ENCODE results near the gene INPP4A. TPM values are rescaled to one million over a fixed set of nuclear protein-coding genes. Genes with fewer than 3 reads are reported as not detected.

INPP4A gene
- total and polyA plus RNA-seq, 10 of the 15 experiments (the other 5 are each of a cell fraction or from before 2014, with no cell fraction given), result 4.7 to 62.3 (median 36.9) TPM

DNA sequence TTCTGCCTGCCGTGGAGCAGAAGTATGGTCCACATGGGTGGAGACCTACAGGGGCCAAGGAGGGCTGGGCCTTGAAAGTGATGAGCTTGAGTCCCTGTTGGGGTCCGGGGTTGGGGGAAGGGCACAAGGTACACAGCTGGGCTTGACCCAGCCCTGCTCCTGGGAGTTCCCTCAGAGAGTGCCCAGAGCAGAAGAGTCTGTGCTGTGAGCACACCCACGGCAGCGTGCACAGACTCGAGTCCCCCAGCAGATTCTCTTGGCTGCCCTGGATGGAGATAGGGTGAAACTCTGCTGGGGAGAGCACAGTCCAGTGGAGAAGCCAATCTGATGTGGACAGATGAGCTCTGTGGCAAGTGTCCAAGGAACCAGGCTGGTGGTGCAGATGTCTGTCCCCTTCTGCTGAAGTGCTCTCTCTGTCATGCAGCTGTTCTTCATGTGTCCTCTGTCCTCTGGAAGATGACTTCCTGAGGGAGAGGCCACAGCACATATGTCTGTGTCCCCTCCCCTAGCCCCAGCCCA, 27.5 kb downstream of the INPP4A start:
- H3K79me2 ChIP-seq (ENCODE audit: control insufficient read depth, insufficient read depth, low read length), result peaks cover 89% of the 10 kb centered on the region
- intact Hi-C loops (cut with micrococcal nuclease; ENCODE audit: unreplicated experiment), result no loop called here
- BruUV-seq (replicated peaks), result no TSS peak
- SMC1A ChIA-PET (ENCODE audit: uncharacterized antibody, unreplicated experiment), result interaction anchor here (0.9 to 28.2 kb wide), 9 partner anchors 9 to 246 kb away, joined by 3 to 816 read pairs (median 5); partner anchors contain the start of gene INPP4A
- RAD21 ChIA-PET (ENCODE audit: unreplicated experiment), result interaction anchor here (0.6 to 11.0 kb wide), 7 partner anchors 5 to 491 kb away, joined by 3 to 200 read pairs (median 32); no protein-coding TSS in a partner anchor
- no peaks in the 10 kb centered on the region; a peak in 1 of 4 replicates for H3K27me3 ChIP-seq (replicated peaks in 1 of 2; ENCODE audit: control insufficient read depth in 2 of 2, insufficient read depth in 2 of 2, low read length in 1 of 2)
- H3K9me3 ChIP-seq (replicated peaks; ENCODE audit: control insufficient read depth, insufficient read depth, low read length), result no peaks in the 10 kb centered on the region
- H3K27ac ChIP-seq (ENCODE audit: control insufficient read depth, insufficient read depth), result peak overlapping the region; percentile 88
- no peak overlapping the region for H3K4me3 ChIP-seq
- in situ Hi-C loops (cut with MboI), result no loop called here
- POLR2A ChIA-PET, result interaction anchor here (0.5 to 27.0 kb wide), 5 partner anchors 9 to 31 kb away, joined by 4 to 545 read pairs (median 7); no protein-coding TSS in a partner anchor
- CTCF ChIA-PET, result interaction anchor here (1.1 to 3.7 kb wide), 8 partner anchors 8 to 97 kb away, joined by 3 to 20 read pairs (median 8); no protein-coding TSS in a partner anchor
- 97% methylated on average over 5 of the region's 5 CpGs for WGBS (ENCODE audit: insufficient coverage, insufficient replicate concordance, low lambda C conversion rate, missing lambda C conversion rate)
- no peak for ATAC-seq
- FAIRE-seq, result no peak
- no peaks in the 10 kb centered on the region for H4K20me1 ChIP-seq (ENCODE audit: control insufficient read depth, insufficient read depth)
- peaks cover 92% of the 10 kb centered on the region for H3K4me1 ChIP-seq (ENCODE audit: control insufficient read depth, insufficient read depth, low read length)
- H3K9ac ChIP-seq (ENCODE audit: control insufficient read depth, insufficient read depth, low read length), result peak overlapping the region; percentile 39; the same call in 1 of the 2 replicates
- peak overlapping the region; percentile 21; the same call in 1 of the 2 replicates for H3K4me2 ChIP-seq (ENCODE audit: control insufficient read depth, insufficient read depth)
- peaks cover 5 to 16% of the 10 kb centered on the region in 2 experiments; a peak in 2 of 4 replicates for H3K36me3 ChIP-seq (ENCODE audit: control insufficient read depth in 2 of 2, insufficient read depth in 2 of 2, low read length in 1 of 2)
- H2AFZ ChIP-seq (ENCODE audit: control insufficient read depth, low read depth, low read length), result no peak overlapping the region
- DNase-seq (ENCODE audit: low read depth, low spot score), result no peak
- 0 out of 2 replicates have a peak, but pooled peaks have one; percentile 26 for TF ChIP-seq YY1 (IDR thresholded peaks at IDR 0.05; ENCODE audit: low read depth, low read length)
- TF ChIP-seq, protein P1, sequence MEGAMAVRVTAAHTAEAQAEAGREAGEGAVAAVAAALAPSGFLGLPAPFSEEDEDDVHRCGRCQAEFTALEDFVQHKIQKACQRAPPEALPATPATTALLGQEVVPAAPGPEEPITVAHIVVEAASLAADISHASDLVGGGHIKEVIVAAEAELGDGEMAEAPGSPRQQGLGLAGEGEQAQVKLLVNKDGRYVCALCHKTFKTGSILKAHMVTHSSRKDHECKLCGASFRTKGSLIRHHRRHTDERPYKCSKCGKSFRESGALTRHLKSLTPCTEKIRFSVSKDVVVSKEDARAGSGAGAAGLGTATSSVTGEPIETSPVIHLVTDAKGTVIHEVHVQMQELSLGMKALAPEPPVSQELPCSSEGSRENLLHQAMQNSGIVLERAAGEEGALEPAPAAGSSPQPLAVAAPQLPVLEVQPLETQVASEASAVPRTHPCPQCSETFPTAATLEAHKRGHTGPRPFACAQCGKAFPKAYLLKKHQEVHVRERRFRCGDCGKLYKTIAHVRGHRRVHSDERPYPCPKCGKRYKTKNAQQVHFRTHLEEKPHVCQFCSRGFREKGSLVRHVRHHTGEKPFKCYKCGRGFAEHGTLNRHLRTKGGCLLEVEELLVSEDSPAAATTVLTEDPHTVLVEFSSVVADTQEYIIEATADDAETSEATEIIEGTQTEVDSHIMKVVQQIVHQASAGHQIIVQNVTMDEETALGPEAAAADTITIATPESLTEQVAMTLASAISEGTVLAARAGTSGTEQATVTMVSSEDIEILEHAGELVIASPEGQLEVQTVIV (IDR thresholded peaks at IDR 0.05; ENCODE audit: borderline replicate concordance, partially characterized antibody), result no peak

Data from GM12878 (cell line).